GM12878 (cell line): ENCODE data around the gene AMN1. TPM values are rescaled to one million over a fixed set of nuclear protein-coding genes. Genes with fewer than 3 reads are reported as not detected.

Source experiments
- ATAC-seq: fragments of 200-7000 bp; cut with Tn5 transposase; 3 replicates; pipeline ENCODE4 v1.9.1; 2020; ENCODE audit warnings: mild to moderate bottlenecking, moderate library complexity
- BruUV-seq: library from RNA; stranded (reverse); fragments of 400-500 nt; replicated peaks from 2 replicates; lab custom pipeline; 2021; lab: Mats Ljungman, UMichigan
- CTCF ChIA-PET: fragments of 300-600 bp; sonication (Branson Sonifier 250); formaldehyde crosslinking; extraction: SDS; loops from one replicate; lab custom pipeline; 2021; ENCODE audit warnings: inconsistent platforms; lab: Yijun Ruan, JAX
- POLR2A ChIA-PET: fragments of 350-600 bp; formaldehyde crosslinking; extraction: SDS; loops from one replicate; lab custom pipeline; 2021; ENCODE audit warnings: inconsistent platforms; lab: Charles Lee
- RAD21 ChIA-PET: fragments of 300-600 bp; sonication (Branson Sonifier 250); formaldehyde crosslinking; loops from one replicate; lab custom pipeline; 2023; ENCODE audit warnings: antibody characterized with exemption; ENCODE audit not compliant: unreplicated experiment; lab: Charles Lee
- SMC1A ChIA-PET: fragments of 300-600 bp; sonication (Branson Sonifier 250); formaldehyde crosslinking; loops from one replicate; lab custom pipeline; 2023; ENCODE audit not compliant: unreplicated experiment, uncharacterized antibody; lab: Charles Lee
- DNase-seq: peaks from one replicate; pipeline ENCODE4 v3.0.0-alpha.2; 2011; ENCODE audit warnings: low read depth, low spot score
- FAIRE-seq: peaks from 3 replicates; lab custom pipeline; 2011; peaks lifted over from hg19 to GRCh38; lab: Jason Lieb, UNC
- H2AFZ ChIP-seq: 2 replicates; pipeline ENCODE4 v1.6.0; 2011; ENCODE audit warnings: low read depth, low read length, control low read depth; ENCODE audit not compliant: control insufficient read depth
- H3K27ac ChIP-seq: 2 replicates; pipeline ENCODE4 v1.5.1; 2011; ENCODE audit warnings: control low read depth; ENCODE audit not compliant: control insufficient read depth, insufficient read depth
- H3K27me3 ChIP-seq, 2 experiments: replicated peaks in 1 of 2; 2 replicates each; pipeline versions ENCODE4 v1.6.0 to v1.6.1; 2011; ENCODE audit warnings: low read length in 1 of 2; ENCODE audit not compliant: control insufficient read depth in 2 of 2, insufficient read depth in 2 of 2
- H3K36me3 ChIP-seq, 2 experiments: 2 replicates each; pipeline ENCODE4 v1.5.1; 2011; ENCODE audit warnings: low read length in 1 of 2; ENCODE audit not compliant: control insufficient read depth in 2 of 2, insufficient read depth in 2 of 2
- H3K4me1 ChIP-seq: 2 replicates; pipeline ENCODE4 v1.6.1; 2011; ENCODE audit warnings: mild to moderate bottlenecking, low read length, moderate library complexity, mixed read lengths; ENCODE audit not compliant: control insufficient read depth, insufficient read depth
- H3K4me2 ChIP-seq: 2 replicates; pipeline ENCODE4 v1.6.0; 2011; ENCODE audit warnings: control low read depth; ENCODE audit not compliant: control insufficient read depth, insufficient read depth
- H3K4me3 ChIP-seq: fragments of 200-600 bp; sonication (generic); 2 replicates; pipeline ENCODE4 v1.5.1; 2016
- H3K79me2 ChIP-seq: 2 replicates; pipeline ENCODE4 v1.6.0; 2011; ENCODE audit warnings: low read length; ENCODE audit not compliant: control insufficient read depth, insufficient read depth
- H3K9ac ChIP-seq: 2 replicates; pipeline ENCODE4 v1.8.0; 2011; ENCODE audit warnings: low read length, control low read depth, mixed read lengths; ENCODE audit not compliant: control insufficient read depth, insufficient read depth
- H3K9me3 ChIP-seq: replicated peaks from 3 replicates; pipeline ENCODE4 v1.5.1; 2011; ENCODE audit warnings: mild to moderate bottlenecking, low read length; ENCODE audit not compliant: control insufficient read depth, insufficient read depth
- H4K20me1 ChIP-seq: 2 replicates; pipeline ENCODE4 v1.6.0; 2011; ENCODE audit not compliant: control insufficient read depth, insufficient read depth
- HDAC6 ChIP-seq: fragments of 200-600 bp; sonication (generic); IDR thresholded peaks from one replicate; pipeline ENCODE4 v1.8.0; 2017; ENCODE audit warnings: antibody characterized with exemption; ENCODE audit not compliant: unreplicated experiment
- IRF4 ChIP-seq: IDR thresholded peaks from 2 replicates; pipeline ENCODE4 v1.6.1; 2011; ENCODE audit warnings: low read depth, low read length
- JUNB ChIP-seq: IDR thresholded peaks from 2 replicates; pipeline ENCODE4 v1.6.1; 2016; ENCODE audit warnings: antibody characterized with exemption, mild to moderate bottlenecking
- MXI1 ChIP-seq: fragments of 150-350 bp; IDR thresholded peaks from 2 replicates; pipeline ENCODE4 v1.6.1; 2011; ENCODE audit warnings: low read depth, mild to moderate bottlenecking, inconsistent platforms, low read length, improper control_type of control experiment
- RFX5 ChIP-seq: IDR thresholded peaks from 2 replicates; pipeline ENCODE4 v1.6.1; 2011; ENCODE audit warnings: low read depth, low read length, improper control_type of control experiment
- SPI1 ChIP-seq: IDR thresholded peaks from 2 replicates; pipeline ENCODE4 v1.6.1; 2011; ENCODE audit warnings: low read depth, mild to moderate bottlenecking, low read length, moderate library complexity, borderline replicate concordance; ENCODE audit not compliant: insufficient read depth
- ZNF24 ChIP-seq: fragments of 450-650 bp; IDR thresholded peaks from 2 replicates; pipeline ENCODE4 v1.6.1; 2017; ENCODE audit warnings: antibody characterized with exemption, mild to moderate bottlenecking
- WGBS: methylation state at CpG from one replicate; pipeline ENCODE4 v1.1.6; 2016; ENCODE audit warnings: low lambda C conversion rate; ENCODE audit not compliant: insufficient replicate concordance, insufficient coverage; ENCODE audit errors: missing lambda C conversion rate; 5-methylcytosine and 5-hydroxymethylcytosine counted together
- in situ Hi-C: fragments of 300-500 bp; cut with MboI; formaldehyde crosslinking; loops from 9 replicates; pipeline ENCODE4 v1.14.3; 2018; ENCODE audit warnings: mixed read lengths
- intact Hi-C: fragments of 100-400 bp; cut with micrococcal nuclease; formaldehyde crosslinking; loops from one replicate; pipeline ENCODE4 v1.14.2; 2022; ENCODE audit not compliant: unreplicated experiment
- polyA plus RNA-seq, 11 experiments: library from polyadenylated mRNA; depleted of rRNA in 4 of 11; unstranded in 6 of 11; stranded (reverse) in 5 of 11; fragments of >200 nt; fragmentation: Nextera tagmentation in 4 of 11; fragmentation: Illumina TruSeq in 1 of 11; extraction: Ambion mirVana in 4 of 11; extraction: Trizol in 1 of 11; gene quantifications; 1 replicate in 1 of 11; 2 replicates in 10 of 11; pipeline versions ENCODE4 v1.2.1 to v1.2.3, GENCODE V29; 2011 to 2016; ENCODE audit warnings: inconsistent platforms in 2 of 11, missing spikeins in 2 of 11, low read depth in 1 of 11
- total RNA-seq, 4 experiments: library from RNA; depleted of rRNA in 3 of 4; stranded (reverse); fragments of >200 nt in 3 of 4; fragmentation: Illumina TruSeq in 1 of 4; extraction: Trizol in 1 of 4; gene quantifications; 2 replicates each; pipeline versions ENCODE4 v1.2.1 to v1.2.3, GENCODE V29; 2013 to 2021

Gene AMN1
- total and polyA plus RNA-seq, 10 of the 15 experiments (the other 5 are each of a cell fraction or from before 2014, with no cell fraction given): 5.4 to 19.3 (median 9.3) TPM

DNA sequence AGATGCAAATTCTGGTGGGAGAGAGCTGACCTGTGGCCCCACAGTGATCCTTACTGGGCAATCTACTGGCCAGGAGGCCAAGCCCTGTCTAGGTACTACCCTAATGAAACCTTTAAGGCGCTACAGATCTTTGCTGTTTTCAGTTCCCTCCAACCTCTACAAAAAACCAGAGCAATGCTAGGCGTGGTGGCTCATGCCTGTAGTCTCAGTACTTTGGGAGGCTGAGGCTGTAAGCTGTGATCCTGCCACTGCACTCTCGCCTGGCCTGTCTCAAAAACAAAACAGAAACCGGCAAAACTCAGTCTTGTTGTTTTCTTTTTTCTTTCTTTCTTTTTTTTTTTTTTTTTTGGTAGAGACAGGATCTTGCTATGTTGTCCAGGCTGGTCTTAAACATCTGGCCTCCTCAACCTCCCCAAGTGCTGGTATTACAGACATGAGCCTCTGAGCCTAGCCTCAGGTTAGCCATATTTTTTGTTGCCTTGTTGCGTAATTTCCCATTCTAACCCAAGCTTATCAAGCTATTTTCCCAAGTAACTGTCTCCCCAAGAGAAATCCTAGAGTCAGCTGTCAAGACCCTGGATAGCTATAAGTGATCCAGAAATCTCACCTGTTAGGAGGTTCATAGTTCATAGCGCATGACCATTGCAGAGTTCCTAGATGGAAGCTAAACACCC is 66.5 kb downstream of the AMN1 start:
- no peaks in the 10 kb centered on the region for H3K79me2 ChIP-seq
- H3K36me3 ChIP-seq: no peaks in the 10 kb centered on the region
- POLR2A ChIA-PET: interaction anchor here (0.5 to 0.7 kb wide), 3 partner anchors 20 to 453 kb away, joined by 3 to 4 read pairs (median 4); no protein-coding TSS in a partner anchor
- CTCF ChIA-PET: interaction anchor here (0.6 to 1.7 kb wide), 4 partner anchors 9 to 259 kb away, joined by 3 to 6 read pairs (median 4); no protein-coding TSS in a partner anchor
- BruUV-seq: no TSS peak
- no peak overlapping the region for H3K4me3 ChIP-seq
- DNase-seq (no peak), ATAC-seq (no peak), FAIRE-seq (peak; percentile 75)
- RAD21 ChIA-PET: interaction anchor here (0.9 kb wide), 1 partner anchor 9 kb away, joined by 3 read pairs; no protein-coding TSS in a partner anchor
- peaks cover 3% of the 10 kb centered on the region; the same call in 2 of the 3 replicates for H3K9me3 ChIP-seq
- H4K20me1 ChIP-seq: no peaks in the 10 kb centered on the region
- 46% methylated on average over 6 of the region's 6 CpGs for WGBS
- intact Hi-C loops: no loop called here
- SMC1A ChIA-PET: interaction anchor here (1.0 to 1.4 kb wide), 4 partner anchors 10 to 299 kb away, joined by 3 to 4 read pairs (median 4); no protein-coding TSS in a partner anchor
- no peak overlapping the region for H3K27ac ChIP-seq
- H2AFZ ChIP-seq: peak overlapping the region; percentile 18; the same call in 1 of the 2 replicates
- peaks cover 5% of the 10 kb centered on the region; the same call in 1 of the 2 replicates for H3K4me1 ChIP-seq
- peak; percentile 23; the same call in 1 of the 2 replicates for TF ChIP-seq SPI1
- no peak for TF ChIP-seq MXI1
- TF ChIP-seq IRF4: no peak
- no peak for TF ChIP-seq RFX5
- no peak for TF ChIP-seq ZNF24
- no peak for TF ChIP-seq JUNB
- TF ChIP-seq HDAC6: no peak
- no peak overlapping the region; the same call in 1 of the 2 replicates for H3K4me2 ChIP-seq
- H3K27me3 ChIP-seq: no peaks in the 10 kb centered on the region
- in situ Hi-C loops: loop anchor here (25.0 kb wide), 1 partner anchor 1250 kb away; no protein-coding TSS in a partner anchor
- H3K9ac ChIP-seq: no peak overlapping the region; the same call in 1 of the 2 replicates
